BJ (cell line): ENCODE data around the gene ASB14. TPM values are rescaled to one million over a fixed set of nuclear protein-coding genes. Genes with fewer than 3 reads are reported as not detected.
"Not testable (repeated sequence)": the region's sequence is repeated elsewhere in the genome, so short reads cannot be mapped to it uniquely, and the experiment has no call there.

Experiments used
- CTCF ChIA-PET: fragments of 350-600 bp; formaldehyde crosslinking; extraction: SDS; loops from one replicate; lab custom pipeline; 2021; ENCODE audit warnings: antibody characterized with exemption, inconsistent platforms; lab: Yijun Ruan, JAX
- POLR2A ChIA-PET: fragments of 300-600 bp; sonication (Branson Sonifier 250); formaldehyde crosslinking; extraction: SDS; loops from one replicate; lab custom pipeline; 2021; ENCODE audit warnings: antibody characterized with exemption; lab: Charles Lee
- DNase-seq: peaks from one replicate; pipeline ENCODE4 v3.0.0-alpha.2; 2011; ENCODE audit warnings: low read depth
- H3K27me3 ChIP-seq: 2 replicates; pipeline ENCODE4 v1.6.0; 2011; ENCODE audit warnings: low read length; ENCODE audit not compliant: control insufficient read depth, insufficient read depth
- H3K36me3 ChIP-seq: 2 replicates; pipeline ENCODE4 v1.5.1; 2011; ENCODE audit warnings: low read length; ENCODE audit not compliant: control insufficient read depth, insufficient read depth
- H3K4me3 ChIP-seq: 2 replicates; pipeline ENCODE4 v1.5.1; 2011; ENCODE audit warnings: low read depth, mild to moderate bottlenecking, control low read depth, low read length
- polyA plus RNA-seq: library from polyadenylated mRNA; depleted of rRNA; stranded (reverse); fragments of >200 nt; gene quantifications from 2 replicates; pipeline ENCODE4 v1.2.3, GENCODE V29; 2011
- TF ChIP-seq, protein P1 (sequence below): IDR thresholded peaks from 2 replicates; pipeline ENCODE4 v1.5.1; 2011; ENCODE audit warnings: low read depth, mild to moderate bottlenecking, control low read depth, inconsistent platforms, low read length, moderate library complexity; ENCODE audit not compliant: insufficient read depth

The ASB14 gene
- polyA plus RNA-seq, 1 experiment = not detected

DNA sequence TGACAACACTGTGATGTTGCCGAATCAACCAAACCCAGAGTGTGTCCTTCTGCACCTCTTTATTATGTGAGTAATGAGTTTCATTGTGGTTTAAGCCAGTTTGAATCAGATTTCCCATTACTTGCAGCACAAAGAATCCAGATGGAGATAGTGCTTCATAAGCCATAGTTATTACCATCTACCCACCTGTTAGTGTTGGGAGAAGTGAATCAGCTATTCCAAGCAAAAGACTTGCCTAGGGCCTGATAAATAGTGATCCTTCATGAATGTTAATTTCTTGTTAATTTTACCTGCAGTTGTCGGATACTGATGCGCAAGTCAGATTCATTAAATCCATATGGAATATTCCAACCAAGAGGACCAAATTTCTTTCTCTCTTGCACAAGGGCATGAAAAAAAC is 21.7 kb upstream of the ASB14 start:
- H3K27me3 ChIP-seq = no peaks in the 10 kb centered on the region; the same call in 1 of the 2 replicates
- TF ChIP-seq, protein P1, sequence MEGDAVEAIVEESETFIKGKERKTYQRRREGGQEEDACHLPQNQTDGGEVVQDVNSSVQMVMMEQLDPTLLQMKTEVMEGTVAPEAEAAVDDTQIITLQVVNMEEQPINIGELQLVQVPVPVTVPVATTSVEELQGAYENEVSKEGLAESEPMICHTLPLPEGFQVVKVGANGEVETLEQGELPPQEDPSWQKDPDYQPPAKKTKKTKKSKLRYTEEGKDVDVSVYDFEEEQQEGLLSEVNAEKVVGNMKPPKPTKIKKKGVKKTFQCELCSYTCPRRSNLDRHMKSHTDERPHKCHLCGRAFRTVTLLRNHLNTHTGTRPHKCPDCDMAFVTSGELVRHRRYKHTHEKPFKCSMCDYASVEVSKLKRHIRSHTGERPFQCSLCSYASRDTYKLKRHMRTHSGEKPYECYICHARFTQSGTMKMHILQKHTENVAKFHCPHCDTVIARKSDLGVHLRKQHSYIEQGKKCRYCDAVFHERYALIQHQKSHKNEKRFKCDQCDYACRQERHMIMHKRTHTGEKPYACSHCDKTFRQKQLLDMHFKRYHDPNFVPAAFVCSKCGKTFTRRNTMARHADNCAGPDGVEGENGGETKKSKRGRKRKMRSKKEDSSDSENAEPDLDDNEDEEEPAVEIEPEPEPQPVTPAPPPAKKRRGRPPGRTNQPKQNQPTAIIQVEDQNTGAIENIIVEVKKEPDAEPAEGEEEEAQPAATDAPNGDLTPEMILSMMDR = no peak
- DNase-seq = no peak
- no peaks in the 10 kb centered on the region for H3K36me3 ChIP-seq
- no peak overlapping the region for H3K4me3 ChIP-seq
- POLR2A ChIA-PET = no interaction called here
- CTCF ChIA-PET = no interaction called here

GRCh38 chr3:57309769-57310360 is 17.4 kb upstream of the ASB14 start:
- no peak for DNase-seq
- Histone ChIP-seq H3K27me3 (no peaks in the 10 kb centered on the region; the same call in 1 of the 2 replicates), H3K4me3 (no peak overlapping the region), H3K36me3 (no peaks in the 10 kb centered on the region)
- TF ChIP-seq, protein P1 = no peak
- ChIA-PET POLR2A (no interaction called here), CTCF (interaction anchor here (0.6 kb wide), 1 partner anchor 12 kb away, joined by 3 read pairs; no protein-coding TSS in a partner anchor)

- H3K4me3 ChIP-seq, CTCF ChIA-PET, H3K27me3 ChIP-seq, POLR2A ChIA-PET, H3K36me3 ChIP-seq: not testable (repeated sequence)
- DNase-seq = peak; percentile 41
These were observed 11.0 kb upstream of the ASB14 start for GRCh38 chr3:57303520-57303919.

- DNase-seq = no peak
- CTCF ChIA-PET = no interaction called here
- TF ChIP-seq, protein P1 = no peak
- no peak overlapping the region for H3K4me3 ChIP-seq
- POLR2A ChIA-PET = no interaction called here
- no peaks in the 10 kb centered on the region for H3K36me3 ChIP-seq
- no peaks in the 10 kb centered on the region for H3K27me3 ChIP-seq
These were observed 5.6 kb upstream of the ASB14 start for GRCh38 chr3:57298041-57298440.

- POLR2A ChIA-PET = interaction anchor here (0.6 kb wide), 1 partner anchor 10 kb away, joined by 4 read pairs; no protein-coding TSS in a partner anchor
- CTCF ChIA-PET = interaction anchor here (0.6 kb wide), 1 partner anchor 19 kb away, joined by 3 read pairs; no protein-coding TSS in a partner anchor
These were observed 527 bp upstream of the ASB14 start for GRCh38 chr3:57292897-57293526.

More at GRCh38 chr3:57292897-57293526, 527 bp upstream of the ASB14 start:
- TF ChIP-seq, protein P1 = no peak
- DNase-seq = no peak
- no peaks in the 10 kb centered on the region for H3K27me3 ChIP-seq
- H3K36me3 ChIP-seq = no peaks in the 10 kb centered on the region
- no peak overlapping the region for H3K4me3 ChIP-seq
